ENCODE results near the gene MAPKAPK3.

The MAPKAPK3 gene

GRCh38 chr3:50666837-50667236 lies 49.9 kb downstream of the MAPKAPK3 start:
- POLR2A ChIA-PET: no interaction called here
- TF ChIP-seq CTCF (IDR thresholded peaks at IDR 0.05; ENCODE audit: control extremely low read depth, extremely low read depth, low read depth, missing control alignments): no peak
- DNase-seq (ENCODE audit: extremely low spot score): no peak
- CTCF ChIA-PET: interaction anchor here (0.8 to 1.7 kb wide), 4 partner anchors 12 to 96 kb away, joined by 3 to 4 read pairs (median 3); no protein-coding TSS in a partner anchor

- ChIA-PET CTCF (interaction anchor here (1.4 to 2.5 kb wide), 3 partner anchors 18 to 58 kb away, joined by 3 to 9 read pairs (median 7); no protein-coding TSS in a partner anchor), POLR2A (no interaction called here)
- TF ChIP-seq CTCF (IDR thresholded peaks at IDR 0.05; ENCODE audit: control extremely low read depth, extremely low read depth, low read depth, missing control alignments): no peak
- no peak for DNase-seq (ENCODE audit: extremely low spot score)
Observed at GRCh38 chr3:50671331-50671730, 54.4 kb downstream of the MAPKAPK3 start.

GRCh38 chr3:50672656-50673055 lies 55.7 kb downstream of the MAPKAPK3 start:
- ChIA-PET POLR2A (no interaction called here), CTCF (interaction anchor here (1.4 to 2.5 kb wide), 6 partner anchors 18 to 699 kb away, joined by 3 to 9 read pairs (median 3); no protein-coding TSS in a partner anchor)
- no peak for DNase-seq (ENCODE audit: extremely low spot score)
- TF ChIP-seq CTCF (IDR thresholded peaks at IDR 0.05; ENCODE audit: control extremely low read depth, extremely low read depth, low read depth, missing control alignments): no peak

GRCh38 chr3:50673931-50674330 lies 57.0 kb downstream of the MAPKAPK3 start:
- no peak for DNase-seq (ENCODE audit: extremely low spot score)
- CTCF ChIA-PET: interaction anchor here (1.2 to 2.5 kb wide), 3 partner anchors 22 to 698 kb away, joined by 3 to 9 read pairs (median 4); no protein-coding TSS in a partner anchor
- POLR2A ChIA-PET: no interaction called here
- no peak for TF ChIP-seq CTCF (IDR thresholded peaks at IDR 0.05; ENCODE audit: control extremely low read depth, extremely low read depth, low read depth, missing control alignments)

GRCh38 chr3:50674349-50675178 lies 57.6 kb downstream of the MAPKAPK3 start, which contains the start of gene DOCK3:
TSS of gene DOCK3 (plus strand) at chr3:50674927. CDS start at chr3:50675264, 337 bp downstream.
- ChIA-PET POLR2A (no interaction called here), CTCF (interaction anchor here (1.2 to 1.6 kb wide), 2 partner anchors 22 to 698 kb away, joined by 3 to 4 read pairs; no protein-coding TSS in a partner anchor)
- no peak for TF ChIP-seq CTCF (IDR thresholded peaks at IDR 0.05; ENCODE audit: control extremely low read depth, extremely low read depth, low read depth, missing control alignments)
- DNase-seq (ENCODE audit: extremely low spot score): peak; percentile 74

- POLR2A ChIA-PET: no interaction called here
- DNase-seq (ENCODE audit: extremely low spot score): peak; percentile 39
- CTCF ChIA-PET: interaction anchor here (1.3 kb wide), 1 partner anchor 56 kb away, joined by 3 read pairs; no protein-coding TSS in a partner anchor
- TF ChIP-seq CTCF (IDR thresholded peaks at IDR 0.05; ENCODE audit: control extremely low read depth, extremely low read depth, low read depth, missing control alignments): peak; percentile 23
Observed at GRCh38 chr3:50675179-50676030, 58.5 kb downstream of the MAPKAPK3 start.
